Dermis blood vessel endothelial cell (primary cell): ENCODE data around the gene TOP2A. TPM values are rescaled to one million over a fixed set of nuclear protein-coding genes. Genes with fewer than 3 reads are reported as not detected.

ENCODE experiments used
- DNase-seq: peaks from one replicate; pipeline ENCODE4 v3.0.0; 2010
- total RNA-seq: library from RNA; depleted of rRNA; stranded (reverse); fragments of >200 nt; gene quantifications from 2 replicates; pipeline ENCODE4 v1.2.3, GENCODE V29; 2014

TOP2A gene
- total RNA-seq, 1 donor from 2014 or later: 39.3 TPM

DNA sequence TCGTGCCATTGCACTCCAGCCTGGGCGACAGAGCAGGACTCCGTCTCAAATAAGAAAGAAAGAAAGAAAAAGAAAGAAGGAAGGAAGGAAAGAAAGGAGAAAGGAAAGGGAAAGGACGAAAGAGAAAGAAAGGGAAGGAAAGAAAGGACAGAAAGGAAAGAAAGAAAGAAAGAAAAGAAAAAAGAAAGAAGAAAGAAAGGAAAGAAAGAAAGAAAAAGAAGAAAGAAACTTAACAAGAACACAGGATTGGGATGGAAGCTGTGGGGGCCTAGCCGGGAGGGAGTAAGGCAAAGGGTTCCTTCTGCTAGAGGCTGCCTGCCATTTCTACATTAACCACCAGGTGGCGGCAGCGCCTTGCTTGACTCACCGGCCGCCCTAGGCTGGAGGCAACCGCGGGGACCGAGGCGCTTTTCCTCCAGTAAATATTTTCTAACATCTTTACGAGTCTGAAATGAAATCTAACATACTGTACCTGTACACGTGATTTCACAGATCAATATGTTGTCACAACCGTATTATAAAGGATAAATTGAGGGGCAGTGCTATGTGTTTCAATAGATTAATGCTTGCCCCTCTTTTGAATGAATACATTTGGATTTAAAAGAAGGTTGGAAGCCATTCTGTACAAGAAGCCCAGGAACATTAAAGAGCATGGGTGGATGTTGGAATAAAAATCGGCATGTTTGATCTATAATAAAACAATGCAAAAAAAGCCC is 59.2 kb downstream of the TOP2A start:
- peak; percentile 93 for DNase-seq

- no peak for DNase-seq
Measured at GRCh38 chr17:40356990-40357881, 60.5 kb downstream of the TOP2A start.

DNA sequence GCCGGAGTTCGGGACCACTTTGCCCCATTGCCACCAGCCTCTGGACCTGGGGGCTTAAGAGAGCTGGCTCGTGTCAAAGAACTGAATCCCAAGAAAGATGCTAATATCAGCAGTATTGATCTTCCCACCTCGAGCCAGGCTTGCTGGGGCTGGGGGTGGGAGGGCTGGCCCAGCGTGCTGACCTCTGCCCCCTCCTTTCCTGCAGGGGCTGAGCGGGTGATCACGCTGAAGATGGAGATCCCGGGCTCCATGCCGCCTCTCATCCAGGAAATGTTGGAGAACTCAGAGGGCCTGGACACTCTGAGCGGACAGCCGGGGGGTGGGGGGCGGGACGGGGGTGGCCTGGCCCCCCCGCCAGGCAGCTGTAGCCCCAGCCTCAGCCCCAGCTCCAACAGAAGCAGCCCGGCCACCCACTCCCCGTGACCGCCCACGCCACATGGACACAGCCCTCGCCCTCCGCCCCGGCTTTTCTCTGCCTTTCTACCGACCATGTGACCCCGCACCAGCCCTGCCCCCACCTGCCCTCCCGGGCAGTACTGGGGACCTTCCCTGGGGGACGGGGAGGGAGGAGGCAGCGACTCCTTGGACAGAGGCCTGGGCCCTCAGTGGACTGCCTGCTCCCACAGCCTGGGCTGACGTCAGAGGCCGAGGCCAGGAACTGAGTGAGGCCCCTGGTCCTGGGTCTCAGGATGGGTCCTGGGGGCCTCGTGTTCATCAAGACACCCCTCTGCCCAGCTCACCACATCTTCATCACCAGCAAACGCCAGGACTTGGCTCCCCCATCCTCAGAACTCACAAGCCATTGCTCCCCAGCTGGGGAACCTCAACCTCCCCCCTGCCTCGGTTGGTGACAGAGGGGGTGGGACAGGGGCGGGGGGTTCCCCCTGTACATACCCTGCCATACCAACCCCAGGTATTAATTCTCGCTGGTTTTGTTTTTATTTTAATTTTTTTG is 61.6 kb downstream of the TOP2A start:
- DNase-seq: no peak

DNA sequence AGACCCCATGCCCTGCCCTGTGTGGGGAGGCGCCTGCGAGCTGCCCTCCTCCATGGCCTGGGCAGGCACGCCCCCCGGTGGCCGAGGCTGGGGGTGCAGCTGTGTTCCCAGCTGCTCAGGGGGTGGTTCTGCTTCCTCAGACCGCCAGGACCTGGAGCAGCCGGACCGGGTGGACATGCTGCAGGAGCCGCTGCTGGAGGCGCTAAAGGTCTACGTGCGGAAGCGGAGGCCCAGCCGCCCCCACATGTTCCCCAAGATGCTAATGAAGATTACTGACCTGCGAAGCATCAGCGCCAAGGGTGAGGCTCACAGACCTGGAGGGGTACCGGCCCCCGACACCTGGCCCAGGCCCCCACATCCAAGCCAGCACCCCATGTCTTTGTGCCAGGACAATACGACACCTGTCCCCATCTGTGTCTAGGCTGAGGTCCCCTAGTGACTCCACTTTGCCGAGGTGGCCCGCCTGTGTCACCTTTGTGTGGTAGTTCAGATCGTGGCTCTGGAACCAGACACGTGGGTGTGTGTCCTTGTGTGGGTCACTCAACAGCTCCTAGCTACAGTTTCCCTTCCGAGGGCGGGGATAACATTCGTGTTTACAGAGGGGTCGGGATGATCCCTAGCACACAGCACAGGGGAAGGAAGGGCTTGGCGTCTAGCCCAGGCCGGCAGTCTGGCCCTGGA is 62.4 kb downstream of the TOP2A start:
- DNase-seq: peak; percentile 86

DNA sequence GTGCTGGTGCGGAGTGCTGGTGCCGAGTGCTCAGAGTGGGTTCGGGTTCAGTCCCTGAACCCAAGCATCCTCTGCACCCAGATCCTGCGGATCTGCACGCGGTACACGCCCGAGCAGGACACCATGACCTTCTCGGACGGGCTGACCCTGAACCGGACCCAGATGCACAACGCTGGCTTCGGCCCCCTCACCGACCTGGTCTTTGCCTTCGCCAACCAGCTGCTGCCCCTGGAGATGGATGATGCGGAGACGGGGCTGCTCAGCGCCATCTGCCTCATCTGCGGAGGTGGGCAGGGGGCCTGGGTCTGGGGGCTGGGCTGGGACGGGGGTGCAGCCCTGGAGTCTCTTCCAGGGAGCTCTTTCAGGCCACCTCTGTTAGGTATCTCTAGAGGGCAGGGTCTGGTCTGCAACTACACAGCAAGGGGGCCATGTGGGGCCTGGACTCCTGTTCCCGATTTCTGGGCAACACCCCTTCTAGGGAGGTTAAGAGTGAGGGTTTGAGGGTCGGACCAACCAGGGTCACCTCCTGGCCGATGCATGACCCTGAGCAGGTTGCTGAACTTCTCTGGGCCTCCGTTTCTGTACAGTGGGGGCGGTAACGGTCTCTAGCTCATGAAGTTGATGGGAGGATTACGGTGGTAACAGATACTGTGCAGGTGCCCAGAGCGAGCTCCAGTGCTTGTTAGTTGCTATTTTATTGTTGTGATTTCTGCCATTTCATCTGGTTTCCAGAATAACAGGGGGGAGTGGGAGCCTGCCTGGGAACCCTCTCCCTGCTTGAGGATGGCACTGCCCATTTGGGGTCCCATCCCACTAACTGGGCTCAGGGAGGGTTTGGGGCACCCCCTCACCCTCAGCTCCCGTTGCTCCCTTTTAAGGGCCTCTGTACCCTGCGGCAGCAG is 63.2 kb downstream of the TOP2A start:
- DNase-seq: no peak

DNA sequence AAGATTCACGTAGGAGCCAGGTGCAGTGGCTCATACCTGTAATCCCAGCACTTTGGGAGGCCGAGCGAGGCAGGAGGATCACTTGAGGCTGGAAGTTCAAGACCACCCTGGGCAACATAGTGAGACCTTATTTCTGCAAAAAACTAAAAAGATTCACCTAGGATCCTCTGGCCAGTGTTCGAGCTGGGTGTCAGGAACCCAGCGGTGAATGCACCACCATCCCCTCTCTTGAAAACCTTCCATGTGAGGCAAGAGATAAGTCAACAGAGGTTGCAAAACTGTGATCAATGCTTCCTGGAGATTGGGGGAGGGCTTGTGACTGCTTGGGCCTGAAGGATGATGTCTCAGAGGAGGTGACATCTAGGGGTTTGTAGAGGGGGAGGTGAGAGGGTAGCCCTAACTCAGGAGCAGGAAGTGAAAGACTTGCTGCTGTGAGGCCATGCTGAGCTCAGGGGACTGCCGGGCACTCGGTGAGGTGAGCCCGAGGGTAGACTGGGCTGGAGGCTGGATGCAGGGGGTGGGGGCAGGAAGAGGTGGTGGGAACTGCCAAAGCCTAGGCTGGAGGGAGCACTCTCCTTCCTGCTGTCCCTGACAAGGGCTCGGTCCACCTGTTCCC is 64.8 kb downstream of the TOP2A start:
- DNase-seq: no peak

DNA sequence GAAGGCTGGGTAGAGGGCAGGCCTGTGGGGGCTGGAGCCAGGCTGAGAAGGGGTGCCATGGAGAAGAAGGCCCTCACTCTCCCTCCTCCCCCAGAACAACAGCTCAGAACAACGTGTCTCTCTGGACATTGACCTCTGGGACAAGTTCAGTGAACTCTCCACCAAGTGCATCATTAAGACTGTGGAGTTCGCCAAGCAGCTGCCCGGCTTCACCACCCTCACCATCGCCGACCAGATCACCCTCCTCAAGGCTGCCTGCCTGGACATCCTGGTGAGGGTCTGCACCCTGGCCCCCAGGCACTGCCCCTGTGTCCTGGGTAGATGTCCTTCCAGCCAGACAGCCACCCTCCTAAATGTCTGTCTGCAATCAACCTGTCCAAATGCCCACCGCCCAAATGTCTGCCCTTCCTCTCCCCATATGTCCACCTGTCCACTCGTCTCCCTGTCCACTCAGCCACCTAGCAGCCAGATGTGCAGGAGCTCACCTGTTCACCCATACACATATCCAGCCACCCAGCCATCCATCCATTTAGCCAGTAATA is 65.4 kb downstream of the TOP2A start:
- DNase-seq: no peak

GRCh38 chr17:40351359-40352236 is 66.1 kb downstream of the TOP2A start:
- DNase-seq: no peak

DNA sequence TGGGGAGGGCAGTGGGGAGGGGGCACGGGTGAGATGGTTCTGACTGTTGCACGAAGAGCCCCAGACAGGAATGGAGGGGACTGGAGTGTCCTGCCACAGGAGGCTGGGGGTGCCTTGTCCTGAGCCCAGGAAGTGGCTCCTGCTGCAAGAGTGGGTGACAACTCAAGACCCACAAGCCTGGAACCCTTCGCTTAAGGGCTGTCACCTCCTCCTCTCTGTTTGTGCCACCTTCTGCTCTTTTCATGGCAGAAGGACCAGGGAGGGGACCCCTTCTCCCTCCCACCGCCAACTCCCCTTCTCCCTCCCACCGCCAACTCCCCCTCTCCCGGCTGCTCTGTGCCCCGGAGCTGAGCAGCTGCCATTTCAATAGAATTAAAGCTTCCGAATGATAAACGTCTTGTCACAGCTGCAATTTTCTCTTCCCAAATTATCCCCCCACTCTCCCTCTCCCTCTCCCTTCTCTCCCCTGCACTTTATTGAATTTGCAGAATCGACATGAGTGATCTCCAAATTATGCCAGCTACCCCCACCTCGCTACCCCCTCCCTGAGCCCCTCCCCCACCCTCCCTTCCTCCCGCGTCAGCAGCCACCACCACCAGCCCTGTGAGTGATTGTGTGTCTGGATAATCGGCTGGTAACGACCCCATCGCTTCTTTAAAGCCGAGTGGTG is 66.9 kb downstream of the TOP2A start:
- DNase-seq: no peak

DNA sequence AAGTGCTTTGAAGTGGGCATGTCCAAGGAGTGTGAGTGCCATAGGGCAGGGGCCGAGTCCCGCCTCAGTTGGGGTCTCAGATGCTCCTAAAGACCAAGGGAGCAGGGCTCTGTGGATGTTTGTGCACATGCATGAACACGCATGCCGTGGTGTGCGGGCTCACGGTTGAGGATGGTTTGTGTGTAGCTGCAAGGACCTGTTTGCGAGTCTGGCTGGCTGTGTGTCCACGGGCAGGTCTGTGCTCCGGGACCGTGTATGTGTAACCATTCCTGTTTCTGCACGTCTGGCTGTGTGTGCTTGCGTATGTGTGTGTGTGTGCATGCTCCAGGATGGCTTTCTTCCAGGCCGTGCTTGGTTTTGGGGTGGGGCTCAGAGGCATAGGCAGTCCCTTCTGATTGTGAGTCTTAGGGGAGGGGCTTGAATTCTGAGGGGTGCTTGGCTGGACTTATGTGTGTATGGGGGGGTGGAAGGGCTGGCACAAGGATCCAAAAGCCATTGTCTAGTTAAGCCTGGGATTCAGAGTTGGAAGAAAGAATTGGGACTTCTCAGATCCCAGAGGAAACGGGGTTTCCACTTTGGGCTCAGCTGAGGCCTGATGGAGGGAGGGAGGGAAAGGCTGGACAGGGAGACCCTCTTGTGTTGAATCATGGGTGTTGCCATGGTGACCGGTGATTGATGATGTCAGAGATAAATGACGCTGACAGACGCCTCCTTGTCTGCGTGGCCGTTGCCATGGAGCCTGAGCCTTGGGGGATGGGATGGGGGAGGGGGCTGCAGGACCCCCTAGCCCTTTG is 67.6 kb downstream of the TOP2A start:
- peak; percentile 50 for DNase-seq

GRCh38 chr17:40349477-40349894 is 68.2 kb downstream of the TOP2A start:
- DNase-seq: no peak

GRCh38 chr17:40348562-40349476 is 68.9 kb downstream of the TOP2A start:
- peak; percentile 32 for DNase-seq

- peak; percentile 26 for DNase-seq
Measured at GRCh38 chr17:40348136-40348504, 69.6 kb downstream of the TOP2A start.

GRCh38 chr17:40347319-40348135 is 70.2 kb downstream of the TOP2A start:
- peak; percentile 39 for DNase-seq

GRCh38 chr17:40346765-40347158 is 70.9 kb downstream of the TOP2A start:
- DNase-seq: no peak
